Measurements from ENCODE around the gene ERGIC3.
"Not testable (repeated sequence)": the region's sequence is repeated elsewhere in the genome, so short reads cannot be mapped to it uniquely, and the experiment has no call there.

Gene ERGIC3

DNA sequence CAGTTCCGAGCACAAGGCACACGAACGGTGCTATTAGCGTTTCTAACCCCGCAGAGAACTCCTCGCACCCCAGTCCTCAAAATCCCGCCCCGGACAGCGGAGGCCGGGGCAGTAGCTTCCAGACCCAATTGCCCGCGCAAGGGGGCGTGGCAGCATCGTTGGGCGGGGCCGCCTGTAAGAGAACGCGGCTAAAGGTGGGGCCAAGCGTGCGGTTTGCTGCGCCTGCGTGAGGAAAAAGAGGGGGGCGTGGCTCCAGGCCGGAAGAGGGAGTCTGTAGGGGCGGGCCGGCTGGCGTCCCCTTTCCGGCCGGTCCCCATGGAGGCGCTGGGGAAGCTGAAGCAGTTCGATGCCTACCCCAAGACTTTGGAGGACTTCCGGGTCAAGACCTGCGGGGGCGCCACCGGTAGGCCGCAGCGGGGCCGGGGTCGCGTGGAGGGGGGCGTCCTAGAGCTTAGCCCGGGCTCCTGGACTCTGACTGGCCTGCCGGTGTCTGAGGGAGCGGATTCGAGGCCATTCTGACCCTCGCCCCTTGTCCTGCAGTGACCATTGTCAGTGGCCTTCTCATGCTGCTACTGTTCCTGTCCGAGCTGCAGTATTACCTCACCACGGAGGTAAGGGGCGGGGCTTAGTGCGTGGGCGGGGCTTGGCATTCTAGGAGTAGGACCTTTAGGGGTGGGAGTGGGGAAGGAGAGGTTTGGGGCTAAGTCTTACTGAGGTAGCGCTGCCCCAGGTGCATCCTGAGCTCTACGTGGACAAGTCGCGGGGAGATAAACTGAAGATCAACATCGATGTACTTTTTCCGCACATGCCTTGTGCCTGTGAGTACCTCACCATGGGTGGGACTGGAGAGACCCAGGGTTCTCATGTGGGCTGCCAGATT, at the start of gene ERGIC3:
TSS of gene ERGIC3 (plus strand) at position 296 of the 880 bp plus-strand sequence. CDS start at position 316, 20 bp downstream.
- peak; percentile 95 for DNase-seq

DNA sequence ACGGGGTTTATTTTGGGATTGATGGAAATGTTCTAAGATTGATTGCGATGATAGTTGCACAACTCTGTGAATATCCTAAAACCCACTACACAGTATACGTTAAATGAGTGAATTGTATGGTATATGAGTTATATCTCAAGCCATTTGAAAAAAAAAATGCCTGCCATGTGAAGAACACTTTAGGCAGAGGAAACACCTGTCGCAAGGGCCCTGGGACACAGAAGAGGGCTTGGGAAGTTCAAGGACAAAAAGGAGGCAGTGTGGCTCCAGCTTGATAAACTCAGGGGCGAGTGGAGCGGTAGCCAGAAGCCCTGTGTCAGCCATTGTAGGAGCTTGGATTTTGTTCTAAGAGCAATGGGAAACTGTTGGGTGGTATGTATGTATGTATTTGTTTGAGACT, 49.5 kb upstream of the ERGIC3 start:
- DNase-seq: no peak

DNA sequence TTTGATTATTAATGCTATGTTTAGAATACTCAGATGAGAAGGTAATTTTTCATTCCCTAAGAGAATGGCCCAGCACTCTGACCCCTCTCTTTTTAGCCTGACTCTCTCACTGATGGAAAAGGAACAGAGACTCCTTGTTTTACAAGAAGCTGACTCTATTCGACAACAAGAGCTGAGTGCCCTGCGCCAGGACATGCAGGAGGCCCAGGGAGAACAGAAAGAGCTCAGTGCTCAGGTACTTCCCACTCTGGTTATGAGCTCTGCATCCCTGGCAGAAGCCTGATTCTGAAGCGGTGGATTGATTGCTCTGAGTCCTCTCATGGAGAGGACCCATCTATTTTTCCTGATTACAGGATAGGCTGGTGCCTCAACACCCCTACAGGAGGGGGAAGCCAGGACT, 45.4 kb upstream of the ERGIC3 start:
- no peak for DNase-seq

DNA sequence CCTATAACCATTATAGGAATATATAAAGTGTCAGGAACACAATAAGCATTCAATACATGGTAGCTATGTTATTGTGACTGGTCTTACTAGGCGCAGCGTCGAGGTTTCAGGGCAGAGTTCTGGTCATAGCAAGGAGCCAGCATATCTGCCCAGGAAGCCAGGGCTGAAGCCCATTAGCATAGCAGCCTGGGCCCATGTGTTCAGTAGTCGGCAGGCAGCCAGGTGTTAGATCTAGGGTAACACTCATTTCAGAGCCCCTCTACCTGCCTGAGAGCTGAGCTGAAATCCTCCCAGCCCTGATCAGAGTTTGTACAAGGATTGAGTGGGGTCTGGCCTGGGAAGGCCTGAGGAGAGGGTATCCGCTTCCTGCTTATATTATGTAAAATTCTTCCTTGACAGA, 44.6 kb upstream of the ERGIC3 start:
- no peak for DNase-seq

DNA sequence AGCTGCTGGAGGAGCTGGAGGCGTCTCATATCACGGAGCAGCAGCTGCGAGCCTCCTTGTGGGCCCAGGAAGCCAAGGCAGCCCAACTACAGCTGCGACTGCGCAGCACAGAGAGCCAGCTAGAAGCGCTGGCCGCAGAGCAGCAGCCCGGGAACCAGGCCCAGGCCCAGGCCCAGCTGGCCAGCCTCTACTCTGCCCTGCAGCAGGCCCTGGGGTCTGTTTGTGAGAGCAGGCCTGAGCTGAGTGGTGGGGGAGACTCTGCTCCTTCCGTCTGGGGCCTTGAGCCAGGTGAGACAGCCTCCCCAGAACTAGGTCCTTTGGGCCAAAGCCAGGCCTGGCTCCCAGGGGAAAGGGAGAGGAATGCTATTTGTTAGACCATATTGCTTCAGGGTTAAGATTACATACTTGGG, 44.1 kb upstream of the ERGIC3 start:
- DNase-seq: peak; percentile 77

DNA sequence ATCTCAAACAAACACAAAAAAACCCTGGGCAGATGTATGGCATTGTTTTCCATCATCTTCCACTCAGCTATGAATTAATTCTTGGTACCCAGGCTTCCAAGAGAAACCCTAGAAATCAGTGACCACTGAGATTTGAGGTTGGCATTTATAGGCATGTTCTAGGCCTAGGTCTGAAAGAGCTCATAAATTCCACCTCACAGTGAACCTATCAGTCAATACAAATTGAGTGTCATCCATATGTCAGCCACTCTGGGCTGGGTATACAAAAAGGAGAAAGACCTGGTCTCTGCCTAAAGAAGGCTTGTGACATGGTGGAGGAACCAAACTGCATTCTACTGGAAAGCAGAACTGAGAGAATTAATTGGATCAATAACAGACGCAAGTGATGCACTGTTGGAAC, 42.6 kb upstream of the ERGIC3 start:
- no peak for DNase-seq

DNA sequence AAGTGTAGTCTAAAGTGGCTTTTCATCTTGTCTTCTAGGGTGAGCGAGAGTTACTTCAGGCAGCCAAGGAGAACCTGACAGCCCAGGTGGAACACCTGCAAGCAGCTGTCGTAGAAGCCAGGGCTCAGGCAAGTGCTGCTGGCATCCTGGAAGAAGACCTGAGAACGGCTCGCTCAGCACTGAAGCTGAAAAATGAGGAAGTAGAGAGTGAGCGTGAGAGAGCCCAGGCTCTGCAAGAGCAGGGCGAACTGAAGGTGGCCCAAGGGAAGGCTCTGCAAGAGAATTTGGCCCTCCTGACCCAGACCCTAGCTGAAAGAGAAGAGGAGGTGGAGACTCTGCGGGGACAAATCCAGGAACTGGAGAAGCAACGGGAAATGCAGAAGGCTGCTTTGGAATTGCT, 39.5 kb upstream of the ERGIC3 start:
- DNase-seq: no peak

DNA sequence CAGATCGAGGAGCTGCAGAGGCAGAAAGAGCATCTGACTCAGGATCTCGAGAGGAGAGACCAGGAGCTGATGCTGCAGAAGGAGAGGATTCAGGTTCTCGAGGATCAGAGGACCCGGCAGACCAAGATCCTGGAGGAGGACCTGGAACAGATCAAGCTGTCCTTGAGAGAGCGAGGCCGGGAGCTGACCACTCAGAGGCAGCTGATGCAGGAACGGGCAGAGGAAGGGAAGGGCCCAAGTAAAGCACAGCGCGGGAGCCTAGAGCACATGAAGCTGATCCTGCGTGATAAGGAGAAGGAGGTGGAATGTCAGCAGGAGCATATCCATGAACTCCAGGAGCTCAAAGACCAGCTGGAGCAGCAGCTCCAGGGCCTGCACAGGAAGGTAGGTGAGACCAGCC, 38.6 kb upstream of the ERGIC3 start:
- no peak for DNase-seq

DNA sequence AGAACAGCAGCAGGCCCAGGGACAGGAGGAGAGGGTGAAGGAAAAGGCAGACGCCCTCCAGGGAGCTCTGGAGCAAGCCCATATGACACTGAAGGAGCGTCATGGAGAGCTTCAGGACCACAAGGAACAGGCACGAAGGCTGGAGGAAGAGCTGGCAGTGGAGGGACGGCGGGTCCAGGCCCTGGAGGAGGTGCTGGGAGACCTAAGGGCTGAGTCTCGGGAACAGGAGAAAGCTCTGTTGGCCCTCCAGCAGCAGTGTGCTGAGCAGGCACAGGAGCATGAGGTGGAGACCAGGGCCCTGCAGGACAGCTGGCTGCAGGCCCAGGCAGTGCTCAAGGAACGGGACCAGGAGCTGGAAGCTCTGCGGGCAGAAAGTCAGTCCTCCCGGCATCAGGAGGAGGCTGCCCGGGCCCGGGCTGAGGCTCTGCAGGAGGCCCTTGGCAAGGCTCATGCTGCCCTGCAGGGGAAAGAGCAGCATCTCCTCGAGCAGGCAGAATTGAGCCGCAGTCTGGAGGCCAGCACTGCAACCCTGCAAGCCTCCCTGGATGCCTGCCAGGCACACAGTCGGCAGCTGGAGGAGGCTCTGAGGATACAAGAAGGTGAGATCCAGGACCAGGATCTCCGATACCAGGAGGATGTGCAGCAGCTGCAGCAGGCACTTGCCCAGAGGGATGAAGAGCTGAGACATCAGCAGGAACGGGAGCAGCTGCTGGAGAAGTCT, 37.9 kb upstream of the ERGIC3 start:
- peak; percentile 5 for DNase-seq

DNA sequence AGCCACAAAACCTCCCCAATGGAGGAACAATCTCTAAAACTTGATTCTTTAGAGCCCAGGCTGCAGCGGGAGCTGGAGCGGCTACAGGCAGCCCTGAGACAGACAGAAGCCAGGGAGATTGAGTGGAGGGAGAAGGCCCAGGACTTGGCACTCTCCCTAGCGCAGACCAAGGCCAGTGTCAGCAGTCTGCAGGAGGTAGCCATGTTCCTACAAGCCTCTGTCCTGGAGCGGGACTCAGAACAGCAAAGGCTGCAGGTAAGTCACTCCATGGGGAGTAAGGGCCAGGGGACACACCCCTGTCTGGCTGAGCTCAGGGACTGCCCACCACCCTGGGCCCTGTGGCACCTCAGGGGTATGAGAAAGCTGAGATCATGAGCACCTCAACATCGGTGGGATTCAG, 37.1 kb upstream of the ERGIC3 start:
- no peak for DNase-seq

DNA sequence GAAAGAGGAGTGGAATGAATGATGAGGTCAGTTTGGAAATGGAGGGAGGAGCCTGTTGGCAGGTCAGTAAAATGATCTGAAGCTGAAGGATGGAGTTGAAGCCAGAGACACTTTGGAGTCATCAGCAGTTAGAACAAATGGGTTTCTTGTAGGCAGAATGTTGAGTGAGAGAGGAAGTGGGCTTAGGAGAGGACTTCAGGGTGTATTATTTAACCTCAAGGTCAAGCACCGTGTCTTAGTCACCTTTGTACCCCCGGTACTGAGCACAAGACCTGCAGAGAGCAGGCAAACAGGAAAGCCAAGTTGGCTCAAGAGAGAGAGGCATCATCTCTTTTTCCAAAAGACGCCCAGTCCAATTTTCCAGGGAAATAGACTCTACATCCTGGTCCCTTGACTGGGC, 35.7 kb upstream of the ERGIC3 start:
- no peak for DNase-seq

DNA sequence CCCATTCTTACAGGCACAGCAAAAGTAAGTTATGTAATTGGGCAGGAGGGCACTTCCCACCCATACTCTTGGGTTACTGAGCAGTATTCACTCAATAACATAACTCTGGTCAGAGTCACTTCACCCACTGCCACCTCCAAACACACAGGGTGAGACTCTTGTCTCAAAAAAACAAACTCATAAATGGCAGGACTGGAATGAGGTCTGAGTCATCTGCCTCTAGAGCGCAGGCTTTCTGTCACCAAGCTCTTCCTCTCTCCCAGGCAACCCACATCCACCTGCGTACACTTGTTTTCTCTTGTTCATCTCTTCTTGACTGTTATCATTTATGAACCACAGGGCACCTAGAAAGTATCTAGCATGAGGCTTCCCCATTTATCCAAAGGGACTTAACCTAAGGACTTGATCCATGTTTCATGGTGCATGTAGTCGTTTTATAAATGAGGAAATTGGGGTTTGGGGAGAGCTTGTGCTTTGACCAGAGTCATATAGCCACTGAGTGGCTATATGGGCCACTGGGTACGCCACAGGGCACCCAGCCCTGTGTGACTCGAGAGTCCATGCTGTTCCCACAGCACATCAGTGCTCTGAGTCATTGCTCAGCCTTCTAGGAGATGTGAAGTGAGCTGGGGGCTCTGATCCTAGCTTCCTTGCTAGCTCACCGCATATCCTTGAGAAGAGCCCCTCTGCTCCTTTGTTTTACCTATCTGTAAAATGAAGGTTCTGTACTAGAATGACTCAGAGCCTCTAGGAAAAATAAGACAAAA, 34.8 kb upstream of the ERGIC3 start:
- DNase-seq: no peak

DNA sequence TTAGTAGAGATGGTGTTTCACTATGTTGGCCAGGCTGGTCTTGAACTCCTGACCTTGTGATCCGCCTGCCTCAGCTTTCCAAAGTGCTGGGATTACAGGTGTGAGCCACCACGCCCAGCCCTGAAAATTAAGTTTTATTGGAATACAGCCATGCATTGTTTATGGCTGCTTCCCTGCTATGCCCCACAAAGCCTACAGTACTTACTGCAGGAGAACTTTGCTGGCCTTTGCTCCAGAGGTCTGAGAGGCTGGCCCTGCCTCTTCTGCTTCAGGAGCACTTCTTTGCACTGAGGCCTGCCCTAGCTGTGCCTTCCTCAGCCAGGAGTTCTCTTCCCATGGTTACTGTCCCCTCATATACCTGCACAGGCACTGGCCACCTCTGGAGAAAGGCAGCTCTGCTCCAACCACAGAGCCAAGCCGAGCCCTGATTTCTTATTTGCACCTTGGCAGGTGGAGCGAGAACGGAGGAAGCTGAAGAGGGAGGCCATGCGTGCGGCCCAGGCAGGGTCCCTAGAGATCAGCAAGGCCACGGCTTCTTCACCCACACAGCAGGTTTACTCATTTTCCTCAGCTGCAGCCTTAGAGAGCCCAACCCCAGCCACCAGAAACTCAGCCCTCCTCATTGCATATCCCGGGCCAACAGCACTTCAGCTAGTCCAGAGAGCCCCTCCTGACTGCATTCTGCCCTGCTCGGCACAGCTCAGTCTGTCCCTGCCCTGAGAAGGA, 33.2 kb upstream of the ERGIC3 start:
- DNase-seq: no peak

DNA sequence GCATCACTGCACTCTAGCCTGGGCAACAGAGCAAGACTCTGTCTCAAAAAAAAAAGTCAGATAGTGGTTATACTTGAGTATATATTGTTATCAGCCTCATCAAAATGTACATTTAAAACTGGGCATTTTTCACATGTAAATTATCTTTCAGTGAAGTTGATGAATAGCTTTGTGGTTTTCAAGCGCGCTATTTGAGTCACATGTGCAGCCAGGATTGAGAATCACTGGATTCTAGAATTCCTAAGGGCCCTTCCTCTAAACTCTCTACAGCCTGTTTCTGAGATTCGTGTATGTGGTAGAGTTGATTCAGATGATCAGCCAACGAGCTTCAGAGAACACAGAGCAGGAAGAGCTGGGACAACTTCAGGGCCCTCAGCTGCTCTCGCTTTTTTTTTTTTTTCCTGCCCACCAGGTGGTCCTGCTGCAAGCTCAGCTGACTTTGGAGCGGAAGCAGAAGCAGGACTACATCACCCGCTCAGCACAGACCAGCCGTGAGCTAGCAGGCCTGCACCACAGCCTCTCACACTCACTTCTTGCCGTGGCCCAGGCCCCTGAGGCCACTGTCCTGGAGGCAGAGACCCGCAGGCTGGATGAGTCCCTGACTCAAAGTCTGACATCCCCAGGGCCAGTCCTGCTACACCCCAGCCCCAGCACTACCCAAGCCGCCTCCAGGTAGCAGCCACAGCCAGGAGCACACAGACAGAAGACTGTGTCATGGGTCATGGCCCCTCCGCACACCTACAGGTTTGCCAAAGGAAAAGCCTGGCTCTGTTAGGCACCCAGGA, 30.7 kb upstream of the ERGIC3 start:
- no peak for DNase-seq

DNA sequence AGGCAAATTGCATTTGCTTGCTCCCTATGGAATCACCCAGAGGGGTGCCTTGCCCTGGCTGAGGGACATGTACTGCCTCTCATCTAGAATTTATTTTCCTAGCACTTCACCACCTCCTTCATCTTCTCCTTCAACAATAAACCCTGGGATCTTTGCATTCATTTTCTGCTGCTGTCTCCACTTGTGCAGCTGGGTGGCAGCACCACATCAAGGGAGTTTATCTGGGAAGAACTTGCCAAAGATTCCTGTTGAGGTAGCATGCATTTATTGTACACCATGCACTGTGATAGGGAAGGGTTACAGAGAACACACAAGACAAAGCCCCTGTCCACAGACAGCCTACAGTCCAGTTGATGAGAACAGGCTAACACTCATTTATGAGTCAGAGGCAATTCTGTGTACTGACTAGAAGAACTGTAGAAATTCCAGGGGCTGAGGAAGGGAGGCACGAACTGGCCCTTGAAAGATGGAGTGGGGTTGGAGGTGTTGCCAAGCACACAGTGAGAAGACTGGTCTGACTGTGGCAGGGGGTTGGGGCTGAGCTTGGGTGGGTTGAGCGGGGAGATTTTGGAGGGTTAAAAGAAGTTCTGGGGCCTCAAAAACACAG, 30.0 kb upstream of the ERGIC3 start:
- peak; percentile 25 for DNase-seq

DNA sequence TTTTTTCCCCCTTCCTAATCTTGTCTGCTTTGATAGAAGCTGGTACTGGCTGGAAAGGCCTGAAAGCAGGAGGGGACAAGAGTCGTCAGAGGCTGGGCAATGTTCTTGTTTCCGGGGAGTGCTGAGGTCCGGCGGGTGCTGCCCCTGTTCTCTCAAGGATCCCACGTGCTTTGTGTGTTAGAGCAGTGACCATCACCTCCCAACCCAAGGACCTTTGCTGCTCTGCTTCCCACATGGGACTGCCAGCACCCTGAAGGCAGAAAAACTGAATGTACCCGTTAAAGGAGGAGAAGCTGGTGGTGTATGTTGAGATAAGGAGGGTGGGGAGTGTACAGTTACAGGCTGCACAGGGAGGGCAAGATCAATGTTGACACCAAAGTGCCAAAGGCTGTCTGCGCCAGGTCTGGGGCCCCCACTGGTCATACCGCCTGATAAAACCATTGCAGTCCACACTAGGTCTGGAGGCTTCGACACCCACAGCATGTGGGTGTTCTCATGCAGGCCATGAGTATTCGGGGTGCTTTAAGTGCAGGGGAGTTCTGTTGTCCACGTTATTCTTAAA, 27.4 kb upstream of the ERGIC3 start:
- DNase-seq: no peak

DNA sequence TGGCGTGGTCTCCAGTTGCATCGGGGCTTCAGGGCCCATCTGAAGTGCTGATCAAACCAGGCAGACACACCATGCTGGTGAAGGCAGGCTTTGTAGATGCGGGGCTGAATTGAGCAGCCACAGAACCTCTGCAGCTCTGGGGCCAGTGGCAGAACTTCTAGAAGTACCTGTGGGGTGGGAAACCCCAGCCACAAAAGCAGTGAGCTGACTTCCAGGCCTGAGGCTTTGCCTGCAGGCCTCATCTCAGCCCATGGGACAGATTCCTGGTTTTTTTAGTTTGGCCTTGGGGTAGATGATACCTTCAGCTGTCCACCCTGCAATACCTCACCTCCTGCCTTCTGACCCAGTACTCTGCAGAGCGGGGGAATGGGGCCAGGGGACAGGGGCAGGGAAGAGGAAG, 26.5 kb upstream of the ERGIC3 start:
- no peak for DNase-seq

DNA sequence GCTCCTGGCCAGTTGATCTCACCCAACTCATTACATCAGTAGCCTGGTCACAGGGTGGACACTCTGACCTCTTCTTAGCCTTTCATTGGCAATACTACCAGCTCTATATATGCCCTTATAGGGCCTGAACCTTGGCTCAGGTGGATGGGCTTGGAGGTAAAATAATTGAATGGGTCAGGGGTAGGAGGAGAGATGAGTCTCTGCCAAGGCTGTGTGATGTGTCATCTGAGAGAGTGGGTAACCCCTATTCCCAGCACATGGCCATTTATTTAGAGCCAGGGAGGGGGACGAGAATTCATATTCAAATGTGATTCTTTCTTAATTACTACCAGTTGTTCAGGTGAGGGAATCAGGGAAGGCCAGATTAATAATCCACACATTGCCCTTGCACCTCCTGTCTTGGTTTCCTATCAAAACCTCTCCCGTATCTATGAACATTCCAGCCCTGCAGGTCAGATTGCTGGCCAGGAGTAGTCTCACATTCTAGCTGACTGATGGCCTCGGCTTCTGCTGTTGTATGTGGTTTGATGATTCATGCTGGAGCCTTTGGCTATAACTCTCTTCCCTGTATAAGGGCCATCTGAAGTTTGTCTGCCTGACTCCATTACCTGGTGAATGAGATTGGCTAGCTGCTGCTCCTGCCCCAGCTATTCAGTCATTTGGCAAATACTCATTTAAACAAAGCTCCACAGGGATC, 25.8 kb upstream of the ERGIC3 start:
- DNase-seq: no peak

DNA sequence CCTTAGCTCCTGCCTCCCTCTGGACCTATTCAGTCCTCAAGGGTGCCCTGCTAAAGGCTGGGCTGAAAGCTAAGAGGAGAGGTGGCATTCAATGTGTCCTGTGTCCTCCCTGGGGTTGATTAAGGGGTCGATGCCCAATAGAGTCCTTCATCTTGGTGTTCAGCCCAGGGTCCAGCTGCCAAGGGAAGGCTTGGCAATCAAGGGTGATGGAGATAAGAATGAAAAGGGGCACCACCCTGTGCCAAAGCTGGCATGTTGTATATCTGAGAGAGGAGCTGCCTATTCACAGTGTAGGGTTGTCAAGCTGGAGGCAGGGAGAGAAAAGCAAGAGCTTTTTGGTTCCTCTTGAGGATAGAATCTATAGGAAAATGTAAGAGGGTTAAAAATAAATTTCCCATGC, 24.8 kb upstream of the ERGIC3 start:
- DNase-seq: no peak

DNA sequence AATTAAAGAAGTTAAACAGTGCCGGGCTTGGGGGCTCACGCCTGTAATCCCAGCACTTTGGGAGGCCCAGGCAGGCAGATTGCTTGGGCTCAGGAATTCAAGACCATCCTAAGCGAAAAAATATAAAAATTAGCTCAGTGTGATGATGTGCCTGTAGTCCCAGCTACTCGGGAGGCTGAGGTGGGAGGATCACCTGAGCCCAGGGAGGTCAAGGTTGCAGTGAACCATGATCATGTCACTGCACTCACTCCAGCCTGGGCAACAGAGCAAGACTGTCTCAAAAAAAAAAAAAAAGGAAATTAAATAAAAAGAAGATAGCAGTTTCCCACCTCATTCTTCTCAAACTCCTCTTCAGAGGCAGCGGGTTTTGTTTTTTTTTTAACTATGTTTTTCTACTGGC, 24.1 kb upstream of the ERGIC3 start:
- DNase-seq: not testable (repeated sequence)

DNA sequence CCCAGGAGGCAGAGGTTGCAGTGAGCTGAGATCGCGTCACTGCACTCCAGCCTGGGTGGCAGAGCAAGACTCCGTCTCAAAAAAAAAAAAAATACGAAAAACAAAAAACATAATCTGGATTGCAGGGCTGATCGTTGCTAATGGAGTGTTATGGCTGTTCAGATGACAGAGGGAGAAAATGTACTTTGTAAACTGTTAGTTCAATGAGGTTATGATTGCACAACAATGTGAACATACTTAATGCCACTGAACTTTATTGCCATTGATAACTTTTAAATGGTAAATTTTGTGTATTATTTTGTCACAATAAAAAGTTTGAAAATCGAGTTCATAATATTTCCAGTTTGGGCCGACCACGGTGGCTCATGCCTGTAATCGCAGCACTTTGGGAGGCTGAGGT, 22.9 kb upstream of the ERGIC3 start:
- no peak for DNase-seq
